ENCODE measurements around the gene ACTR3. TPM values are rescaled to one million over a fixed set of nuclear protein-coding genes. Genes with fewer than 3 reads are reported as not detected.
"Not testable (repeated sequence)": the region's sequence is repeated elsewhere in the genome, so short reads cannot be mapped to it uniquely, and the experiment has no call there.

Gene ACTR3
- 101 and 104 TPM in 2 replicates for polyA plus RNA-seq (2014; cell fraction: cytosol; rRNA removed)
- 26.2 and 43.5 TPM in 2 replicates for polyA plus RNA-seq (2014; cell fraction: nucleus; rRNA removed)

DNA sequence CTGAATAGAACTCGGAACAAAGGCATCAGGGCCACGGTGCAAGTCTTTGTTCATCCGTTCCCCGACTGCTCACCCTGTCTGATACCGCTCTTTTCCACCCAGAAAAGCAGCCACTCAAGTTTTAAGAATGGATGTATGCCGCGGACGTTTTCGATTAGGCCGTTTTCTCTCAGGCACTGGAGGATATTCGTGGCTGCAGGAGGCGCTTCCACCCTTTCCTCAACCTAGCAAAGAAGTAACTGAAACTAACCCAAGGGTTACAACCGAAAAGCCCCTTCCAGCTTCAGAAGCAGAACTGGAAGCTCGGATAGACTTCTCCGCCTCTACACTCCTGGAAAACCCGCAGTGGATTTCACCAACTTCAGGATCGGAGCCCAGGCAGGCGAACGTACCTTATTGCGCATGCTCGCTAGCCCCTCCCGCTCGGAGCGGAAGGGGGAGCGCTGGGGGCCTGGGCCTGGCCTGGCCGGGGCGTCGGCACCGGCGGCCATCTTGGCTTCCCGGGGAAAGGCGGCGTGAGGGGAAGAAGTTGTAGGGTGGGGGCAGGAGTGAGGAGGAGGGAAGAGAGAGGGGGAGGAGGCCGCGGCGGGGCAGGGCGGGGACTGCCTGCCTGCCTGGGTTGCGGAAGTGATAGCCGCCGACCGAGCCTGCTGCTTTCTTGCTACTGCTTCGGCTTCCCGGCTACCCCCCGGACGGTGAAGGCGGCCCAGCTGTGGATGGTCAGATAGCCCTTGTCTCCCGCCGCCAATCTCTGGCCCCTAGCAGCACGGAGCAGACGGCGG, at the start of gene ACTR3:
Gene ACTR3, plus strand, starts transcription at position 619 of the 782 bp plus-strand sequence. CDS start 191 bp downstream, outside the sequence.
- DNase-seq (ENCODE audit: low spot score) = peak; percentile 98

GRCh38 chr2:113840518-113840917, 49.4 kb upstream of the ACTR3 start:
- no peak for DNase-seq (ENCODE audit: low spot score)

DNA sequence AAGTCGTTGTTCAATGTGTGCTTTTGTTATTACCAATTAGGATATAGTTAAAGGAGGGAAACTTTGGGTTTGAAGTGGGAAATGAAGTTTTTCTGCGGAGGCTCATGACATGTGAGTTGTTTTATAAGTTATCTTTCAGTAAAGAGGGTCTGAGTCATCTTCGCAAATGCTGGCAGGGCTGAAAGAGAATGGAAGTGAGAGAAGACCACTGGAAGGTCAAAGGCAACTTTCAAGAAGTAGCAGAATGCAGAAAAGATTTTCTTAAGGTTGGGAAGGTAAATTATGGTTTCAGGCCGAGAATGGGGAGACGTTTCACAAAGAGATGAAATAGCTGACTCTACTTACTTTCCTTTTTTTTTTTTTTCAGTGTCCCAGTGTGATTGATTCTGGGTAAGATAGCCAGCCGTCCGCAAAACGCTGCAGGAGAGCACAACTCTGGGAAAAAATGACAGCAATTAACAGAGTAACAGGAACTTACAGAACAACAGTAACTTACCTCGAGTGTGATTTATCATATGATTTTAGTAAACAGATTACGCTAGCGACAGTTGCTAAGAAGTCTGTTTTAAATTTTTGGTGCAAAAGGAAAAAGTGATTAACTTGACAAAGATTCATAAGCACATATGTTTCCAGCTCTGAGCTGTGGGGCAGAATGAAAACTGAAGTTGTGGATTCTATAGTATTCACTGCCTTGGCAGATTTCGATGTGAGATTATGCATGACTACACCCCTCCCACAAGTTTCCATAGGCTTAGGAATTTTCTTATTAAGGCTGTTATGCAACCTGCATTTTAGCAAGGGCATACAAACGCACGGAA, 46.8 kb upstream of the ACTR3 start:
- DNase-seq (ENCODE audit: low spot score) = no peak

GRCh38 chr2:113843737-113844050, 46.2 kb upstream of the ACTR3 start:
- not testable (repeated sequence) for DNase-seq (ENCODE audit: low spot score)

- DNase-seq (ENCODE audit: low spot score) = no peak
These were observed 44.6 kb upstream of the ACTR3 start for GRCh38 chr2:113845261-113845660.

- DNase-seq (ENCODE audit: low spot score) = not testable (repeated sequence)
These were observed 44.1 kb upstream of the ACTR3 start for GRCh38 chr2:113845796-113846195.

GRCh38 chr2:113846429-113846828, 43.5 kb upstream of the ACTR3 start:
- DNase-seq (ENCODE audit: low spot score) = no peak

DNA sequence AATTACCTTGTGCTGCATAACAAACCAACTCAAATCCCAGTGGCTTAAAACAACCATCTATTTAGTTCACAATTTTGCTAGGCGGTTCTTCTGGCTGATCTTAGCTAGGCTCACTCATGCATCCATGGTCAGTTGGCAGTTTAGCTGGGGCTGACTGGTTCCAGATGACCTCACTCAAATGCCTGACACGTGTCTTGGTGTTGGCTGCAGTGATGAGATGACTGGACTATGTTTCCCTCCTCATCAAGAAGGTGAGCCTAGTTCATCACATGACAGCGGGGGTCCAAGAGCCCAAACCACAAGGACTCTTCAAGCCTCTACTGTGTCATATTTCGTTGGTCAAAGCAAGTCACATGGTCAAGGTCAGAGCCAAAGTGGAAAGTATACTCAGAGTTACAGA, 42.7 kb upstream of the ACTR3 start:
- DNase-seq (ENCODE audit: low spot score) = no peak

GRCh38 chr2:113848758-113849415, 41.0 kb upstream of the ACTR3 start:
- no peak for DNase-seq (ENCODE audit: low spot score)

GRCh38 chr2:113850687-113851086, 39.2 kb upstream of the ACTR3 start:
- DNase-seq (ENCODE audit: low spot score) = no peak

DNA sequence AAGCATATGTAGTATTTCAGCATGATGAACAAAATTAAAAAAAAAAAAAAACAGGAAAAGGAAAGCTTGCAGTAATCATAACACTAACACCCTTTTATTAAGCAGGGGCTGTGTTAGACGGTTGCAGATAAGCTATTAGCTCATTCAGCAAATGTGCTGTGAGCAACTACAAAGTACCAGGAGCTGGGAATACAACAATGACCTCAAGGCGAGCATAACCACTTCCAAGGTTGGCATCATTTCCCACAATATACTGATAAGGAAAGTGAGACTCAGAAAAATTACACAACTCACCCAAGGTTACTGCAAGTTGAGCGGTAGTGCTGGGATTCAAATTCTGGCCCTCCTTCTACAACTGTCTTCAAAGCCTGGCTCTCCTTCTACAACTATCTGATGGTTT, 38.2 kb upstream of the ACTR3 start:
- DNase-seq (ENCODE audit: low spot score) = no peak

- DNase-seq (ENCODE audit: low spot score) = no peak
These were observed 35.7 kb upstream of the ACTR3 start for GRCh38 chr2:113854208-113854607.

GRCh38 chr2:113854970-113855740, 34.7 kb upstream of the ACTR3 start:
- DNase-seq (ENCODE audit: low spot score) = no peak

DNA sequence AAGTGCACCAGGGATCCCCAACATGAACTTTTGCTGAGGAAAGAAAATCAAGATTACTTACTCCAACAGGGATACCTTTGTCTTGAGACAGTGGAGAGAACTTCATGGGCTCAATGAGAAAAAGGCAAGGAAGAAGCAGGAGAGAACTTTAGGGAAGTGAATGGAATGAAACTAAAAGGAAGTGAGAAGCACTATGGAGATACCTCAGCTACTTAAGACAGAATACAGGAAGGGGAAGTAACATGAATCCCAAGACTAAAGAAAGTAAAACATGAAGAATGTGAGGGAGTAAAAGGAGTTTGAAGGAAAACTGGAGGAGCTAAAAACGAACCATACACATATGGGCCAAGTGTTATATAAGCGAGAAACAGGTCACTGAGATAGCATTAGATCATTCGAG, 32.4 kb upstream of the ACTR3 start:
- DNase-seq (ENCODE audit: low spot score) = no peak

DNA sequence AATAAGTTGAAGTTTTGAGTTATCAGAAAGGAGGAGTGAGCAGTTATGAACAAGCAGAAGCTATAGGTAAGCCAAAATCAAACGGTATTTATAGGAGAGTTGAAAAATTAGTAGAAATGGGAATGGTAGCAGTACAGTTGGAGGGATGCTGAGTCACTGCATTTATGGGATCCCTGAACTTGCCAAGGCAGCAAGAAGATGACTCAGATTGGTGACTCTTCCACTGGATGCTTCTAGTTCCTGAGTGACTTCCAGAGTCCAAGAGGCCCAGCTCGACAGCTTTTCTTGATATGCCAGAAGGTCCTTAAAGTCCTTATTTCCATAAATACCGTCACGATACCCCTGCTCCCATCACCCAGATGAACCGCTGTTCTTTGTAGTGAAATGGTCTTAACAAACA, 31.1 kb upstream of the ACTR3 start:
- DNase-seq (ENCODE audit: low spot score) = no peak

DNA sequence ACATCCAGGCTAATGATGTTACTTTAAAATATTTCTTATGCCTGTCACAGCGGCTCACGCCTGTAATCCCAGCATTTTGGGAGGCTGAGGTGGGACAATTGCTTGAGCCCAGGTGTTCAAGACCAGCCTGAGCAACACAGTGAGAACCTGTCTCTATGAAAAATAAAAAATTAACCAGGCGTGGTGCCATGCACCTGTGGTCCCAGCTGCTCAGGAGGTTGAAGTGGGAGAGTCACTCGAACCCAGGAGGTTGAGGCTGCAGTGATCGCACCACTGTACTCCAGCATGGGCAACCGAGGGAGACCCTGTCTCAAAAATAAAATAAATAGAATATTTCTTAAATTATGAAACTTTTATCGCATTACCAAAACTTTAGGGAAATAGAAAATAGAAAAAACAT, 28.1 kb upstream of the ACTR3 start:
- no peak for DNase-seq (ENCODE audit: low spot score)

DNA sequence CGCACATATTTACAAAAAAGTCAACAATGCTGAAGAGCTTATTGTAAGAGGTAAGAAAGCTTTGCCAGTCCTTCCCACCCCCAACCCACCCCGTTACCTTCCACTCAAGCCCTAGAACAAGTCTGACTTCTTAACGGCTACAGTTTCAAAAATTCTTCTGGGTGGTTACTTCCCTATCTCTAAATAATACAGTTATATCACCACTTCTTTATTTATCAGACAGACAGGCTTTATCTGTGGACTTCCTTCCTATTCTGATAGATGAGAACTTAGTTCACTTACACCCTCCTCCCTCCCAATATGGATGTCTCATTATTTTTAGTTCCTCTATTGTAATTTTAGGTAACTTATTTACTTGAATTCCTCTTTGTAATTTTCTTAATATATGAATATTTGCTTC, 26.7 kb upstream of the ACTR3 start:
- no peak for DNase-seq (ENCODE audit: low spot score)

DNA sequence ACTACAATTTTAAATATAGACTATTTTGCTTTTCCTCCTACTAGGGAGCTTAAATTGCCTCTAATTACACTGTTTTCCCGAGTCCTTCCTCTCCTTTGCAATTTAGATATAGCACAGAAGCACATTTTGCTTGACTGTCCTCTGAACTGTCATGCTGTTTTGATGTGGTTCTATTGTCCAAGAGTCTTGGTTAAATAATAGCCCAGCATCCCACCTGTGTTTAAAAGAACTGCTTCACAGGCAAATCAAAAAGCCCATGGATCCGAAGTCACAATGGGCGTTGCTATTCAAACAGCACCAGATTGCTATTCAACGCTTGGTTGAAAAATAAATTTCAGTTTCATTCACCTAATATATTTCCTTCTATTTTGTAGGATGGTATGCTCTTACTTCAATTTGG, 22.3 kb upstream of the ACTR3 start:
- DNase-seq (ENCODE audit: low spot score) = no peak

- DNase-seq (ENCODE audit: low spot score) = no peak
These were observed 20.6 kb upstream of the ACTR3 start for GRCh38 chr2:113869253-113869652.

DNA sequence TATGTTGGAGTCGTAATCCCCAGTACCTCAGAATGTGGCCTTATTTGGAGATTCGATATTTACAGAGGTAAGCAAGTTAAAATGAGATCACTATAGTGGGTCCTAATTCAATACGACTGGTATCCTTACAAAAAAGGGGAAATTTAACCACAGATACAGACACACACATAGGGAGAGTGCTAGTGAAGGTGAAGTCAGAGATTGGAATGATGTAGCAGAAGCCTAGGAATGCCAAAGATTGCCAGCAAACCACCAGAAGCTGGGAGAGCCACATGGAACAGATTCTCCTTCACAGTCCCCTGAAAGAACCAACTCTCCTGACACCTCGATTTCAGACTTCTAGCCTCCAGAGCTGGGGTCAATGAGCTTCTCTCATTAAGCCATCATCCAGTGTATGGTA, 17.7 kb upstream of the ACTR3 start:
- no peak for DNase-seq (ENCODE audit: low spot score)

DNA sequence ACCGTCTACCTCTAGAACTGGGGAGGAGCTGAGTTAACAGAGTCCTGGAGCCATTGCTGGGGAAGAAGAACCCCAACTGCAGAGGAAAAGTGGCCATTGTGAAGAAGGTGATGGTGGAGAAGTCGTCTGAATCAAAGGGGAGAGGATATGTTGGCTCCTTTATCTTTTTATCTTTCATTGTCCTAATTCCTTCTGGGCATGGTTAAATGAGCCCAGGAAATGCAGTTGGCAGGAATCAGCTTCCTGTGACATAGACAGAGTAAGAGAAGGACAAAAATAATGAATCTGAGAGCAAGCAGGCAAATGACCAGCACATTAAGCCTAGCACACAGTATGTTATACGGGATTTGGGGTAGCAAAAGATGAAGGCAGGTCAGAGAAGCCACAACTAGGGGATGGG, 16.0 kb upstream of the ACTR3 start:
- no peak for DNase-seq (ENCODE audit: low spot score)

GRCh38 chr2:113875135-113875534, 14.8 kb upstream of the ACTR3 start:
- DNase-seq (ENCODE audit: low spot score) = no peak

All from SK-N-DZ (cell line).